Measurements from ENCODE around the gene SHOC2.

SHOC2 gene

GRCh38 chr10:110872145-110872983 lies 47.0 kb upstream of the SHOC2 start:
- DNase-seq, result peak; percentile 94
- Histone ChIP-seq H2BK15ac (ENCODE audit: low read depth, poor library complexity, severe bottlenecking) (peak overlapping the region; percentile 97), H3K9me3 (ENCODE audit: control insufficient read depth, low read length) (no peaks in the 10 kb centered on the region), H3K27ac (ENCODE audit: low read length, poor library complexity, severe bottlenecking) (no peak overlapping the region), H3K9ac (ENCODE audit: low read length) (peak overlapping the region; percentile 95), H2BK12ac (ENCODE audit: low read length in 2 of 2) (peak overlapping the region in 1 of 2 experiments; percentile 46), H4K91ac (ENCODE audit: low read length) (peak overlapping the region; percentile 92), H3K4me3 (ENCODE audit: insufficient read depth in 1 of 2, low read depth in 1 of 2, low read length in 2 of 2) (peak overlapping the region; percentile 92 to 94), H3K79me1 (replicated peaks; ENCODE audit: low read length, poor library complexity, severe bottlenecking) (peaks cover 3% of the 10 kb centered on the region), H3K4me1 (ENCODE audit: control insufficient read depth, insufficient read depth, low read depth, low read length) (peaks cover 4% of the 10 kb centered on the region), H3K23ac (ENCODE audit: low read length in 2 of 2) (no peak overlapping the region), H3K14ac (ENCODE audit: low read length in 2 of 2) (peak overlapping the region in 1 of 2 experiments; percentile 88), H2AFZ (ENCODE audit: low read depth, low read length) (peak overlapping the region; percentile 33), H3K27me3 (ENCODE audit: control insufficient read depth in 1 of 2, insufficient read depth in 1 of 2, low read length in 2 of 2) (no peaks in the 10 kb centered on the region), H2BK120ac (ENCODE audit: low read depth, low read length) (peak overlapping the region; percentile 80), H2AK5ac (ENCODE audit: low read length, severe bottlenecking) (no peak overlapping the region), H2BK5ac (ENCODE audit: low read depth, low read length, poor library complexity, severe bottlenecking) (peak overlapping the region; percentile 87), H4K8ac (ENCODE audit: low read length) (peak overlapping the region; percentile 60), H3K36me3 (ENCODE audit: control insufficient read depth in 1 of 2, insufficient read depth in 2 of 2, low read depth in 1 of 2, low read length in 2 of 2) (peaks cover 0 to 20% of the 10 kb centered on the region in 2 experiments), H3K4me2 (ENCODE audit: low read length, poor library complexity, severe bottlenecking) (peak overlapping the region; percentile 2), H3K4ac (ENCODE audit: low read depth in 1 of 2, low read length in 2 of 2) (peak overlapping the region; percentile 13 to 91), H3K18ac (ENCODE audit: low read depth in 1 of 2, low read length in 2 of 2) (peak overlapping the region; percentile 90)
- WGBS, result under 1% methylated on average over 52 of the region's 70 CpGs

GRCh38 chr10:110872984-110873923 lies 46.1 kb upstream of the SHOC2 start:
- Histone ChIP-seq H3K23ac (ENCODE audit: low read length in 2 of 2) (no peak overlapping the region), H3K4me2 (ENCODE audit: low read length, poor library complexity, severe bottlenecking) (peak overlapping the region; percentile 72), H3K36me3 (ENCODE audit: control insufficient read depth in 1 of 2, insufficient read depth in 2 of 2, low read depth in 1 of 2, low read length in 2 of 2) (peaks cover 0 to 28% of the 10 kb centered on the region in 2 experiments), H3K4me3 (ENCODE audit: insufficient read depth in 1 of 2, low read depth in 1 of 2, low read length in 2 of 2) (peak overlapping the region; percentile 92 to 94), H3K4ac (ENCODE audit: low read depth in 1 of 2, low read length in 2 of 2) (no peak overlapping the region), H2BK12ac (ENCODE audit: low read length in 2 of 2) (no peak overlapping the region), H4K91ac (ENCODE audit: low read length) (no peak overlapping the region), H2BK120ac (ENCODE audit: low read depth, low read length) (no peak overlapping the region), H2AK5ac (ENCODE audit: low read length, severe bottlenecking) (no peak overlapping the region), H3K79me1 (replicated peaks; ENCODE audit: low read length, poor library complexity, severe bottlenecking) (peaks cover 3% of the 10 kb centered on the region), H3K9ac (ENCODE audit: low read length) (peak overlapping the region; percentile 95), H3K27me3 (ENCODE audit: control insufficient read depth in 1 of 2, insufficient read depth in 1 of 2, low read length in 2 of 2) (no peaks in the 10 kb centered on the region), H3K4me1 (ENCODE audit: control insufficient read depth, insufficient read depth, low read depth, low read length) (peaks cover 4% of the 10 kb centered on the region), H2BK15ac (ENCODE audit: low read depth, poor library complexity, severe bottlenecking) (no peak overlapping the region), H3K9me3 (ENCODE audit: control insufficient read depth, low read length) (no peaks in the 10 kb centered on the region), H2BK5ac (ENCODE audit: low read depth, low read length, poor library complexity, severe bottlenecking) (no peak overlapping the region), H3K27ac (ENCODE audit: low read length, poor library complexity, severe bottlenecking) (no peak overlapping the region), H2AFZ (ENCODE audit: low read depth, low read length) (no peak overlapping the region), H3K14ac (ENCODE audit: low read length in 2 of 2) (no peak overlapping the region), H3K18ac (ENCODE audit: low read depth in 1 of 2, low read length in 2 of 2) (no peak overlapping the region), H4K8ac (ENCODE audit: low read length) (no peak overlapping the region)
- peak; percentile 27 for DNase-seq
- WGBS, result 22% methylated on average over 9 of the region's 16 CpGs

- Histone ChIP-seq H3K14ac (ENCODE audit: low read length in 2 of 2) (no peak overlapping the region), H4K91ac (ENCODE audit: low read length) (no peak overlapping the region), H3K79me1 (replicated peaks; ENCODE audit: low read length, poor library complexity, severe bottlenecking) (peaks cover 3% of the 10 kb centered on the region), H2AFZ (ENCODE audit: low read depth, low read length) (no peak overlapping the region), H2AK5ac (ENCODE audit: low read length, severe bottlenecking) (no peak overlapping the region), H3K4me3 (ENCODE audit: insufficient read depth in 1 of 2, low read depth in 1 of 2, low read length in 2 of 2) (peak overlapping the region in 1 of 2 experiments; percentile 92), H3K4ac (ENCODE audit: low read depth in 1 of 2, low read length in 2 of 2) (no peak overlapping the region), H4K8ac (ENCODE audit: low read length) (no peak overlapping the region), H2BK12ac (ENCODE audit: low read length in 2 of 2) (no peak overlapping the region), H3K9ac (ENCODE audit: low read length) (peak overlapping the region; percentile 95), H2BK120ac (ENCODE audit: low read depth, low read length) (no peak overlapping the region), H2BK15ac (ENCODE audit: low read depth, poor library complexity, severe bottlenecking) (no peak overlapping the region), H3K9me3 (ENCODE audit: control insufficient read depth, low read length) (no peaks in the 10 kb centered on the region), H3K4me2 (ENCODE audit: low read length, poor library complexity, severe bottlenecking) (peak overlapping the region; percentile 39), H3K27me3 (ENCODE audit: control insufficient read depth in 1 of 2, insufficient read depth in 1 of 2, low read length in 2 of 2) (no peaks in the 10 kb centered on the region), H3K18ac (ENCODE audit: low read depth in 1 of 2, low read length in 2 of 2) (no peak overlapping the region), H3K36me3 (ENCODE audit: control insufficient read depth in 1 of 2, insufficient read depth in 2 of 2, low read depth in 1 of 2, low read length in 2 of 2) (peaks cover 0 to 35% of the 10 kb centered on the region in 2 experiments), H3K23ac (ENCODE audit: low read length in 2 of 2) (no peak overlapping the region), H2BK5ac (ENCODE audit: low read depth, low read length, poor library complexity, severe bottlenecking) (no peak overlapping the region), H3K27ac (ENCODE audit: low read length, poor library complexity, severe bottlenecking) (no peak overlapping the region), H3K4me1 (ENCODE audit: control insufficient read depth, insufficient read depth, low read depth, low read length) (peaks cover 4% of the 10 kb centered on the region)
- DNase-seq, result no peak
- no CpG with 5 or more reads among the region's 2 CpGs for WGBS
Measured at GRCh38 chr10:110873951-110874350, 45.5 kb upstream of the SHOC2 start.

GRCh38 chr10:110876000-110876399 lies 43.4 kb upstream of the SHOC2 start:
- H2BK5ac ChIP-seq (ENCODE audit: low read depth, low read length, poor library complexity, severe bottlenecking), result no peak overlapping the region
- no peak for DNase-seq
- H3K27me3 ChIP-seq (ENCODE audit: control insufficient read depth in 1 of 2, insufficient read depth in 1 of 2, low read length in 2 of 2), result no peaks in the 10 kb centered on the region
- H3K4ac ChIP-seq (ENCODE audit: low read depth in 1 of 2, low read length in 2 of 2), result no peak overlapping the region
- 100% methylated on average over 2 of the region's 2 CpGs for WGBS
- H3K14ac ChIP-seq (ENCODE audit: low read length in 2 of 2), result no peak overlapping the region
- no peak overlapping the region for H2BK12ac ChIP-seq (ENCODE audit: low read length in 2 of 2)
- H3K4me1 ChIP-seq (ENCODE audit: control insufficient read depth, insufficient read depth, low read depth, low read length), result peaks cover 4% of the 10 kb centered on the region
- H3K9me3 ChIP-seq (ENCODE audit: control insufficient read depth, low read length), result no peaks in the 10 kb centered on the region
- no peak overlapping the region for H3K4me3 ChIP-seq (ENCODE audit: insufficient read depth in 1 of 2, low read depth in 1 of 2, low read length in 2 of 2)
- no peak overlapping the region for H3K23ac ChIP-seq (ENCODE audit: low read length in 2 of 2)
- H3K4me2 ChIP-seq (ENCODE audit: low read length, poor library complexity, severe bottlenecking), result no peak overlapping the region
- H2AK5ac ChIP-seq (ENCODE audit: low read length, severe bottlenecking), result no peak overlapping the region
- no peak overlapping the region for H3K9ac ChIP-seq (ENCODE audit: low read length)
- no peak overlapping the region for H3K18ac ChIP-seq (ENCODE audit: low read depth in 1 of 2, low read length in 2 of 2)
- peaks cover 3% of the 10 kb centered on the region for H3K79me1 ChIP-seq (replicated peaks; ENCODE audit: low read length, poor library complexity, severe bottlenecking)
- no peak overlapping the region for H4K8ac ChIP-seq (ENCODE audit: low read length)
- H3K36me3 ChIP-seq (ENCODE audit: control insufficient read depth in 1 of 2, insufficient read depth in 2 of 2, low read depth in 1 of 2, low read length in 2 of 2), result peaks cover 3 to 56% of the 10 kb centered on the region in 2 experiments
- H4K91ac ChIP-seq (ENCODE audit: low read length), result no peak overlapping the region
- H2AFZ ChIP-seq (ENCODE audit: low read depth, low read length), result no peak overlapping the region
- H2BK120ac ChIP-seq (ENCODE audit: low read depth, low read length), result no peak overlapping the region
- H3K27ac ChIP-seq (ENCODE audit: low read length, poor library complexity, severe bottlenecking), result no peak overlapping the region
- H2BK15ac ChIP-seq (ENCODE audit: low read depth, poor library complexity, severe bottlenecking), result no peak overlapping the region

Measured in mesenchymal stem cell (in vitro differentiated cells and primary cell).